ENCODE data around the gene MBTPS1.

The MBTPS1 gene

DNA sequence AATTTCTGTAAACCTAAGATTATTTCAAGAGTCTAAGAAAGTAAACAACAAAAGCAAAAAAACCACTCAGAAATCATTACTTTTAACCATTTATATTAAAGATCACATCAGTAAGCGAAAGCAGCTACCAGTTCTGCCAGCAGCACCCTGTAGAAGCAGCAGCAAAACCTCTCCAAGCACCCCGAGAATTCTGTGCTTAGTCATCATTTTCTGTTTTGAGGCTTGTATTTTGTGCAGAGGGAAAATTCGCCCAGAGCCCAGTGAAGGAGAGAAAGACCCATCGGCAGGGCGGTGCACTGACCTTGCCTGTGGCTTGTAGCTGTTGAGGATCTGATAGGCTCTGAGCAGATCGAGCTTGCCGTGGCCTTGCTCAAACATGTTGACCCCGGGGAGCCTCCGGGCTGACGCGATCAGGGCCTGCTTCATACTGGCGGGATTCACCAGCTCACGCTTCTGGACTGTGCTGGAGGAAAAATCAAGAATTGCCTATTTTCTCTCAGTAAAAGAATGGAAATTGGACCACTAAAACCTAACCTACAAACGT is 35.2 kb downstream of the MBTPS1 start:
- TF ChIP-seq, protein P1, sequence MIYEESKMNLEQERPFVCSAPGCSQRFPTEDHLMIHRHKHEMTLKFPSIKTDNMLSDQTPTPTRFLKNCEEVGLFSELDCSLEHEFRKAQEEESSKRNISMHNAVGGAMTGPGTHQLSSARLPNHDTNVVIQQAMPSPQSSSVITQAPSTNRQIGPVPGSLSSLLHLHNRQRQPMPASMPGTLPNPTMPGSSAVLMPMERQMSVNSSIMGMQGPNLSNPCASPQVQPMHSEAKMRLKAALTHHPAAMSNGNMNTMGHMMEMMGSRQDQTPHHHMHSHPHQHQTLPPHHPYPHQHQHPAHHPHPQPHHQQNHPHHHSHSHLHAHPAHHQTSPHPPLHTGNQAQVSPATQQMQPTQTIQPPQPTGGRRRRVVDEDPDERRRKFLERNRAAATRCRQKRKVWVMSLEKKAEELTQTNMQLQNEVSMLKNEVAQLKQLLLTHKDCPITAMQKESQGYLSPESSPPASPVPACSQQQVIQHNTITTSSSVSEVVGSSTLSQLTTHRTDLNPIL (CRISPR knock-in tag; IDR thresholded peaks at IDR 0.05; ENCODE audit: low read depth), result no peak
- TF ChIP-seq RARB (CRISPR knock-in tag; IDR thresholded peaks at IDR 0.05) (no peak), GLIS3 (CRISPR knock-in tag; IDR thresholded peaks at IDR 0.05) (no peak), ZC3H10 (CRISPR knock-in tag; IDR thresholded peaks at IDR 0.05) (no peak), OSR1 (CRISPR knock-in tag; IDR thresholded peaks at IDR 0.05) (no peak), SNAI2 (CRISPR knock-in tag; IDR thresholded peaks at IDR 0.05) (no peak), ISL1 (CRISPR knock-in tag; IDR thresholded peaks at IDR 0.05) (no peak), BACH2 (CRISPR knock-in tag; IDR thresholded peaks at IDR 0.05; ENCODE audit: borderline replicate concordance) (no peak), PPARA (CRISPR knock-in tag; IDR thresholded peaks at IDR 0.05; ENCODE audit: borderline replicate concordance) (no peak), ARNTL (CRISPR knock-in tag; IDR thresholded peaks at IDR 0.05; ENCODE audit: borderline replicate concordance, low read depth) (no peak), TOX (CRISPR knock-in tag; IDR thresholded peaks at IDR 0.05; ENCODE audit: borderline replicate concordance) (no peak), ZFP30 (CRISPR knock-in tag; IDR thresholded peaks at IDR 0.05) (no peak), ESRRG (CRISPR knock-in tag; IDR thresholded peaks at IDR 0.05) (no peak), ZNF565 (CRISPR knock-in tag; conservative IDR thresholded peaks at IDR 0.05; ENCODE audit: low read depth) (no peak)
- TF ChIP-seq, protein P2, sequence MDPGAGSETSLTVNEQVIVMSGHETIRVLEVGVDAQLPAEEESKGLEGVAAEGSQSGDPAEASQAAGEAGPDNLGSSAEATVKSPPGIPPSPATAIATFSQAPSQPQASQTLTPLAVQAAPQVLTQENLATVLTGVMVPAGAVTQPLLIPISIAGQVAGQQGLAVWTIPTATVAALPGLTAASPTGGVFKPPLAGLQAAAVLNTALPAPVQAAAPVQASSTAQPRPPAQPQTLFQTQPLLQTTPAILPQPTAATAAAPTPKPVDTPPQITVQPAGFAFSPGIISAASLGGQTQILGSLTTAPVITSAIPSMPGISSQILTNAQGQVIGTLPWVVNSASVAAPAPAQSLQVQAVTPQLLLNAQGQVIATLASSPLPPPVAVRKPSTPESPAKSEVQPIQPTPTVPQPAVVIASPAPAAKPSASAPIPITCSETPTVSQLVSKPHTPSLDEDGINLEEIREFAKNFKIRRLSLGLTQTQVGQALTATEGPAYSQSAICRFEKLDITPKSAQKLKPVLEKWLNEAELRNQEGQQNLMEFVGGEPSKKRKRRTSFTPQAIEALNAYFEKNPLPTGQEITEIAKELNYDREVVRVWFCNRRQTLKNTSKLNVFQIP (CRISPR knock-in tag; IDR thresholded peaks at IDR 0.05; ENCODE audit: borderline replicate concordance, low read depth), result no peak
- TF ChIP-seq, protein P3, sequence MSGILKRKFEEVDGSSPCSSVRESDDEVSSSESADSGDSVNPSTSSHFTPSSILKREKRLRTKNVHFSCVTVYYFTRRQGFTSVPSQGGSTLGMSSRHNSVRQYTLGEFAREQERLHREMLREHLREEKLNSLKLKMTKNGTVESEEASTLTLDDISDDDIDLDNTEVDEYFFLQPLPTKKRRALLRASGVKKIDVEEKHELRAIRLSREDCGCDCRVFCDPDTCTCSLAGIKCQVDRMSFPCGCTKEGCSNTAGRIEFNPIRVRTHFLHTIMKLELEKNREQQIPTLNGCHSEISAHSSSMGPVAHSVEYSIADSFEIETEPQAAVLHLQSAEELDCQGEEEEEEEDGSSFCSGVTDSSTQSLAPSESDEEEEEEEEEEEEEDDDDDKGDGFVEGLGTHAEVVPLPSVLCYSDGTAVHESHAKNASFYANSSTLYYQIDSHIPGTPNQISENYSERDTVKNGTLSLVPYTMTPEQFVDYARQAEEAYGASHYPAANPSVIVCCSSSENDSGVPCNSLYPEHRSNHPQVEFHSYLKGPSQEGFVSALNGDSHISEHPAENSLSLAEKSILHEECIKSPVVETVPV (CRISPR knock-in tag; IDR thresholded peaks at IDR 0.05), result no peak
- ATAC-seq, result no peak

DNA sequence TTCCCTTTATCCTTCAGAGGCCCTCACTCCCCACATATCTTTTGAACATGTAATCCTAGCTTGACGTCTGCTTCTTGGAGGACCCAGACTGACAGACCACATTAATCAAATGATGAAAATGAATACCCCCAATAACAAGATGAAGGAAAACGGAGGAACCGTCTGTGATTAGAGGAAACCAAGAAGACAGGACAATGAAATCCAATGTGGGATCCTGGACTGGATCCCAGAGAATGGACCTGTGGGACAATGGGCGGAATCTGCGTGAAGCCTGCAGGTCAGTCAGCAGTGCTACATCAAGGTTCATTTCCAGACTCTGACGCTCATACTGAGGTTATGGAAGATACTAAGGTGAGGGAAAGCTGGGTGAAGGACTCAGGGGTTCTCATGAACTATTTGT is 35.9 kb downstream of the MBTPS1 start:
- ATAC-seq, result no peak
- TF ChIP-seq ZNF70 (CRISPR knock-in tag; IDR thresholded peaks at IDR 0.05), result no peak
- TF ChIP-seq, protein P2 (CRISPR knock-in tag; IDR thresholded peaks at IDR 0.05; ENCODE audit: borderline replicate concordance, low read depth), result no peak
- no peak for TF ChIP-seq RARB (CRISPR knock-in tag; IDR thresholded peaks at IDR 0.05)
- no peak for TF ChIP-seq ZFP3 (CRISPR knock-in tag; IDR thresholded peaks at IDR 0.05)
- no peak for TF ChIP-seq SNAI2 (CRISPR knock-in tag; IDR thresholded peaks at IDR 0.05)

DNA sequence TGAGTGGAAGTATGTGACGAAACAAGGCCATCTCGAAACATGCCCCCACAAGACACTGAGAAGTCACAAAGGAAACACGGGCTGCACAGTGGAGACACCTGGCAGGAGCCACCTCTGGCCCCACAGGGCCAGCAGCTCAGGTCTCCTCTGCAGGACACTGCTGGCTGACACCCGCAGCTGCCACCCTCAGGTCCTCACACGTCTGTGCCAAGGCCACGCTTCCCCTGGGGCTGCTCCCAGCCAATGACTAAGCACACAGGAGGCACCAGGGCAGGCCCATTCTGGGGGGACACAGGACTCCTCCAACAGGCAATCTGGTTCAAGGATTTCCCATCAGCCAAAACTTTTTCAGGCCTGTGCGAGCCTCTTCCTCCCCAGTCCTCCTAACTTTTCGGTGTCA is 36.4 kb downstream of the MBTPS1 start:
- TF ChIP-seq CSDC2 (CRISPR knock-in tag; IDR thresholded peaks at IDR 0.05), result no peak
- TF ChIP-seq, protein P3 (CRISPR knock-in tag; IDR thresholded peaks at IDR 0.05), result no peak
- ATAC-seq, result no peak

DNA sequence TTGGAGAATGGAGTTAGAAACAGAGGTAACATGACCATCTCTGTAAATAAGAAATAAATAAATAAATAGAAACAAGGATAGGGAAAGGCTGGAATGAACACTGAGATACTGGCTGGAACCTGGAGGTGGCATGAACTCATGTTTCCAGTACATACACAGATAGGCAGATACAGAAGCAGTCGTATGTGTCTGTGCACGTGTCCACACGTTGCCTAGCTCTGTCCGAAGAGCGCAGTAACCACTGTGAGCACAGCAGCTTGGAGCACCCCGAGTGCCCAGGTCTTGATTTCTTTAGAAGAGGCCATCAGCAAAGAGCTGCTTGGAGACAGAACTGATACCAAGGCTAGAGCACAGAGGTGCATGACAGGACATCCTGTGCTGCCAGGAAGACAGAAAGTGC is 37.1 kb downstream of the MBTPS1 start:
- ATAC-seq, result no peak
- TF ChIP-seq, protein P1 (CRISPR knock-in tag; IDR thresholded peaks at IDR 0.05; ENCODE audit: low read depth), result no peak
- no peak for TF ChIP-seq ARNTL (CRISPR knock-in tag; IDR thresholded peaks at IDR 0.05; ENCODE audit: borderline replicate concordance, low read depth)
- no peak for TF ChIP-seq SNAI2 (CRISPR knock-in tag; IDR thresholded peaks at IDR 0.05)
- TF ChIP-seq ZFP3 (CRISPR knock-in tag; IDR thresholded peaks at IDR 0.05), result no peak
- no peak for TF ChIP-seq ZFP30 (CRISPR knock-in tag; IDR thresholded peaks at IDR 0.05)
- no peak for TF ChIP-seq ESRRG (CRISPR knock-in tag; IDR thresholded peaks at IDR 0.05)
